HCT116 (cell line): Measurements from ENCODE around the gene IL22RA2. TPM values are rescaled to one million over a fixed set of nuclear protein-coding genes. Genes with fewer than 3 reads are reported as not detected.

ENCODE experiments used
- ATAC-seq: fragments of 200-7000 bp; cut with Tn5 transposase; 2 replicates; pipeline ENCODE4 v1.9.1; 2020; ENCODE audit warnings: mild to moderate bottlenecking, moderate library complexity
- BruUV-seq: library from RNA; stranded (reverse); fragments of 400-500 nt; replicated peaks from 2 replicates; lab custom pipeline; 2021; lab: Mats Ljungman, UMichigan
- CTCF ChIA-PET: fragments of 300-600 bp; sonication (Branson Sonifier 250); formaldehyde crosslinking; loops from one replicate; lab custom pipeline; 2021; ENCODE audit warnings: antibody characterized with exemption; lab: Charles Lee
- POLR2A ChIA-PET: fragments of 300-600, 350-600 bp; sonication (Branson Sonifier 250); formaldehyde crosslinking; loops from one replicate; lab custom pipeline; 2021; ENCODE audit warnings: antibody characterized with exemption; lab: Charles Lee
- RAD21 ChIA-PET, 2 experiments: fragments of 300-600 bp; sonication (Branson Sonifier 250); formaldehyde crosslinking; loops; one replicate each; lab custom pipeline; 2023; ENCODE audit warnings: low total read pairs in 2 of 2; ENCODE audit not compliant: uncharacterized antibody in 2 of 2, unreplicated experiment in 2 of 2, low non-redundant PET in 1 of 2; lab: Charles Lee
- DNase-seq: peaks from one replicate; pipeline ENCODE4 v3.0.0-alpha.2; 2010; ENCODE audit warnings: low read depth, low spot score
- H2AFZ ChIP-seq: fragments of 200-600 bp; shearing (Covaris generic), sonication (generic); 2 replicates; pipeline ENCODE4 v1.6.1; 2017; ENCODE audit warnings: low read depth, mixed run types, mixed read lengths, antibody characterized with exemption, low read length; ENCODE audit not compliant: poor library complexity, severe bottlenecking
- H3K27ac ChIP-seq: 2 replicates; pipeline ENCODE4 v1.5.1; 2012; ENCODE audit warnings: low read depth, low read length
- H3K27me3 ChIP-seq: fragments of 200-600 bp; sonication (generic); 2 replicates; pipeline ENCODE4 v1.6.1; 2016; ENCODE audit warnings: mixed run types, low read length, mixed read lengths; ENCODE audit not compliant: insufficient read depth
- H3K36me3 ChIP-seq, 2 experiments: fragments of 200-500 bp in 1 of 2; fragments of 200-600 bp in 1 of 2; sonication (Bioruptor generic) in 1 of 2; sonication (generic) in 1 of 2; 2 replicates each; pipeline versions ENCODE4 v1.5.1 to v1.6.1; 2014 to 2016; ENCODE audit warnings: low read length in 2 of 2, inconsistent platforms in 1 of 2, mixed read lengths in 1 of 2, mixed run types in 1 of 2; ENCODE audit not compliant: insufficient read depth in 2 of 2, control insufficient read depth in 1 of 2
- H3K4me1 ChIP-seq, 2 experiments: fragments of 200-600 bp in 1 of 2; sonication (generic) in 1 of 2; 2 replicates each; pipeline versions ENCODE4 v1.5.1 to v1.6.1; 2012 to 2017; ENCODE audit warnings: low read length in 2 of 2, inconsistent platforms in 1 of 2, mild to moderate bottlenecking in 1 of 2, mixed read lengths in 1 of 2, mixed run types in 1 of 2, moderate library complexity in 1 of 2; ENCODE audit not compliant: insufficient read depth in 2 of 2, control insufficient read depth in 1 of 2
- H3K4me2 ChIP-seq: fragments of 200-600 bp; sonication (generic); 2 replicates; pipeline ENCODE4 v1.6.1; 2017; ENCODE audit warnings: mixed run types, low read length, mixed read lengths
- H3K4me3 ChIP-seq, 2 experiments: fragments of 200-600 bp in 1 of 2; sonication (generic) in 1 of 2; replicated peaks in 1 of 2; 2 replicates each; pipeline ENCODE4 v1.5.1; 2011 to 2016; ENCODE audit warnings: low read length in 2 of 2, control low read depth in 1 of 2, low read depth in 1 of 2, mild to moderate bottlenecking in 1 of 2, mixed read lengths in 1 of 2, mixed run types in 1 of 2
- H3K79me2 ChIP-seq: fragments of 200-600 bp; sonication (generic); 2 replicates; pipeline ENCODE4 v1.6.1; 2017; ENCODE audit warnings: mild to moderate bottlenecking, mixed run types, low read length, moderate library complexity, mixed read lengths; ENCODE audit not compliant: insufficient read depth
- H3K9ac ChIP-seq: fragments of 200-600 bp; sonication (generic); 2 replicates; pipeline ENCODE4 v1.6.1; 2016; ENCODE audit warnings: low read length, mixed read lengths
- H3K9me2 ChIP-seq: fragments of 200-600 bp; sonication (generic), shearing (Covaris generic); 2 replicates; pipeline ENCODE4 v1.6.1; 2017; ENCODE audit warnings: mixed run types, mild to moderate bottlenecking, moderate library complexity; ENCODE audit not compliant: insufficient read depth
- H3K9me3 ChIP-seq, 2 experiments: fragments of 200-500 bp in 1 of 2; fragments of 200-600 bp in 1 of 2; sonication (Bioruptor generic) in 1 of 2; sonication (generic) in 1 of 2; 2 replicates each; pipeline ENCODE4 v1.6.1; 2014 to 2017; ENCODE audit warnings: low read length in 2 of 2, mixed read lengths in 2 of 2, inconsistent platforms in 1 of 2, low read depth in 1 of 2, mild to moderate bottlenecking in 1 of 2, mixed run types in 1 of 2, moderate library complexity in 1 of 2; ENCODE audit not compliant: control insufficient read depth in 1 of 2, insufficient read depth in 1 of 2
- H4K20me1 ChIP-seq: fragments of 200-600 bp; sonication (generic), shearing (Covaris generic); 2 replicates; pipeline ENCODE4 v1.6.1; 2017; ENCODE audit warnings: mixed run types, mild to moderate bottlenecking, moderate library complexity; ENCODE audit not compliant: insufficient read depth
- CBX3 ChIP-seq: IDR thresholded peaks from 2 replicates; pipeline ENCODE4 v1.6.1; 2012; ENCODE audit warnings: low read depth
- CEBPB ChIP-seq: IDR thresholded peaks from 2 replicates; pipeline ENCODE4 v1.6.1; 2012; ENCODE audit warnings: low read depth
- EGR1 ChIP-seq: IDR thresholded peaks from 2 replicates; pipeline ENCODE4 v1.6.1; 2012; ENCODE audit warnings: low read depth
- ELF1 ChIP-seq: IDR thresholded peaks from 2 replicates; pipeline ENCODE4 v1.6.1; 2012; ENCODE audit warnings: low read depth, borderline replicate concordance
- EZH2phosphoT487 ChIP-seq: fragments of 200-600 bp; IDR thresholded peaks from 2 replicates; pipeline ENCODE4 v1.6.1; 2018; ENCODE audit warnings: antibody characterized with exemption, borderline replicate concordance
- FOSL1 ChIP-seq: IDR thresholded peaks from 2 replicates; pipeline ENCODE4 v1.6.1; 2012; ENCODE audit warnings: low read depth
- JUND ChIP-seq: IDR thresholded peaks from 2 replicates; pipeline ENCODE4 v1.6.1; 2012
- POLR2AphosphoS5 ChIP-seq: IDR thresholded peaks from 2 replicates; pipeline ENCODE4 v1.6.1; 2011; ENCODE audit warnings: mild to moderate bottlenecking, low read depth, low read length, moderate library complexity
- SIN3A ChIP-seq: IDR thresholded peaks from 2 replicates; pipeline ENCODE4 v1.6.1; 2012; ENCODE audit warnings: low read depth
- SP1 ChIP-seq: IDR thresholded peaks from 2 replicates; pipeline ENCODE4 v1.6.1; 2012; ENCODE audit warnings: low read depth
- SRF ChIP-seq: IDR thresholded peaks from 2 replicates; pipeline ENCODE4 v1.6.1; 2012; ENCODE audit warnings: low read depth
- TCF7L2 ChIP-seq: IDR thresholded peaks from 2 replicates; pipeline ENCODE4 v1.7.0; 2011; ENCODE audit warnings: borderline replicate concordance, inconsistent platforms; ENCODE audit not compliant: insufficient read depth, insufficient read length; ENCODE audit errors: extremely low read depth
- YY1 ChIP-seq: IDR thresholded peaks from 2 replicates; pipeline ENCODE4 v1.6.1; 2011; ENCODE audit warnings: low read length, low read depth, moderate library complexity, mild to moderate bottlenecking; ENCODE audit not compliant: insufficient replicate concordance; ENCODE audit errors: extremely low read depth
- ZFX ChIP-seq: fragments of 450-650 bp; IDR thresholded peaks from 2 replicates; pipeline ENCODE4 v1.6.1; 2017
- ZNF274 ChIP-seq: fragments of 200-500 bp; sonication (Bioruptor generic); IDR thresholded peaks from 2 replicates; pipeline ENCODE4 v1.6.1; 2014; ENCODE audit warnings: mild to moderate bottlenecking, low read depth, low read length, inconsistent platforms
- intact Hi-C: fragments of 100-400 bp; cut with micrococcal nuclease; formaldehyde crosslinking; loops from 2 replicates; pipeline ENCODE4 v1.10.0; 2022
- total RNA-seq: library from RNA; stranded (reverse); gene quantifications from one replicate; pipeline ENCODE4 v1.2.1, GENCODE V29; 2021; ENCODE audit not compliant: unreplicated experiment
- TF ChIP-seq, protein P1 (sequence below): IDR thresholded peaks from 2 replicates; pipeline ENCODE4 v1.6.1; 2012
- TF ChIP-seq, protein P2 (sequence below): IDR thresholded peaks from 2 replicates; pipeline ENCODE4 v1.6.1; 2012
- TF ChIP-seq, protein P3 (sequence below): IDR thresholded peaks from 2 replicates; pipeline ENCODE4 v1.6.1; 2012; ENCODE audit warnings: low read depth
- TF ChIP-seq, protein P4 (sequence below): IDR thresholded peaks from 2 replicates; pipeline ENCODE4 v1.6.1; 2011; ENCODE audit warnings: mild to moderate bottlenecking, low read length, moderate library complexity; ENCODE audit not compliant: insufficient replicate concordance; ENCODE audit errors: extremely low read depth
- TF ChIP-seq, protein P5 (sequence below), 3 experiments: fragments of 200-600 bp in 1 of 3; sonication (generic) in 1 of 3; IDR thresholded peaks in 2 of 3; conservative IDR thresholded peaks in 1 of 3; 2 replicates each; pipeline ENCODE4 v1.5.1; 2012 to 2017; ENCODE audit warnings: low read depth in 2 of 3, low read length in 2 of 3, antibody characterized with exemption in 1 of 3, borderline replicate concordance in 1 of 3, control low read depth in 1 of 3, mild to moderate bottlenecking in 1 of 3, mixed read lengths in 1 of 3, mixed run types in 1 of 3, moderate library complexity in 1 of 3; ENCODE audit not compliant: insufficient read depth in 1 of 3

IL22RA2 gene
- total RNA-seq, 1 experiment from 2014 or later: not detected

DNA sequence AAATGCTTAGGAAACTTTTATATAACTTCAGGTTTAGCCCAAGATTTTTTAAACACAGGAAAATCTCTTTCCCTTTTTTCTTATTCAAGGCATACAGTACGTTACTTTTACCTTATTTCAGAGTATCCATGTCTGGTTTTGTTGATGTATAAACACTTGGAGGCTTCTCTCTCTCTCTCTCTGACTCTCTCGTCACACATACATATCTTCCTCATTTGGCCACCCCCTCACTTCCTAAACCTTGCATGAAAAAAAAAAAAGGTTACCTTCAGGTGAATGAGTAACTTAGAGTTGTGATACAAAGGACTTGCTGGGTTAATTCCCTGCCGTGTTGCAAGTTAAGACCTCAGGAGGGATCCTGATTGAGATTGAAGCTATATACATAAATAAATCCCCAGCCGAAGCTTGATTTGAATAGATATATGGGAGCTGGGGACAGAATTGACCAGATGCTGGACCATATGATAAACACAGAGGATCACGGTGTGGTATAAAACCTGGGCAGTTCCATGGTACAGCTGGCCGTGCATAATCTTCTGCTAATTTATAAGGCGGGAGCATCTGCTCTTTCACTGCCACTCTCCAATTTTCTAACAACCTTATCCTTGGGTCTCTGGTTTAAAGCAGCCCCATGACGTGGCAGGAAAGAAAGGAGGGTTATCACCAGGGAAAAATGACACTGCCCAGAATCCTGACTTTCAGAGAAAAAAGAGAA, 73.6 kb downstream of the IL22RA2 start:
- POLR2A ChIA-PET: no interaction called here
- Histone ChIP-seq H2AFZ (no peak overlapping the region), H3K27ac (no peak overlapping the region), H3K27me3 (no peaks in the 10 kb centered on the region), H3K36me3 (no peaks in the 10 kb centered on the region), H3K9me2 (no peaks in the 10 kb centered on the region), H4K20me1 (no peaks in the 10 kb centered on the region), H3K9me3 (no peaks in the 10 kb centered on the region), H3K9ac (no peak overlapping the region), H3K4me2 (no peak overlapping the region), H3K4me3 (no peak overlapping the region), H3K4me1 (no peaks in the 10 kb centered on the region), H3K79me2 (no peaks in the 10 kb centered on the region)
- DNase-seq (no peak), ATAC-seq (no peak)
- CTCF ChIA-PET: no interaction called here
- RAD21 ChIA-PET: no interaction called here
- intact Hi-C loops: loop anchor here (10.0 kb wide), 1 partner anchor 875 kb away; no protein-coding TSS in a partner anchor
- TF ChIP-seq, protein P1, sequence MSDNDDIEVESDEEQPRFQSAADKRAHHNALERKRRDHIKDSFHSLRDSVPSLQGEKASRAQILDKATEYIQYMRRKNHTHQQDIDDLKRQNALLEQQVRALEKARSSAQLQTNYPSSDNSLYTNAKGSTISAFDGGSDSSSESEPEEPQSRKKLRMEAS: no peak
- TF ChIP-seq SIN3A (no peak), JUND (no peak), YY1 (no peak), EZH2phosphoT487 (no peak), TCF7L2 (no peak), ELF1 (no peak), FOSL1 (no peak), EGR1 (no peak), SP1 (no peak), CEBPB (no peak), ZFX (no peak), SRF (no peak), POLR2AphosphoS5 (no peak), CBX3 (no peak), ZNF274 (no peak)
- TF ChIP-seq, protein P2, sequence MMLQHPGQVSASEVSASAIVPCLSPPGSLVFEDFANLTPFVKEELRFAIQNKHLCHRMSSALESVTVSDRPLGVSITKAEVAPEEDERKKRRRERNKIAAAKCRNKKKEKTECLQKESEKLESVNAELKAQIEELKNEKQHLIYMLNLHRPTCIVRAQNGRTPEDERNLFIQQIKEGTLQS: no peak
- TF ChIP-seq, protein P3, sequence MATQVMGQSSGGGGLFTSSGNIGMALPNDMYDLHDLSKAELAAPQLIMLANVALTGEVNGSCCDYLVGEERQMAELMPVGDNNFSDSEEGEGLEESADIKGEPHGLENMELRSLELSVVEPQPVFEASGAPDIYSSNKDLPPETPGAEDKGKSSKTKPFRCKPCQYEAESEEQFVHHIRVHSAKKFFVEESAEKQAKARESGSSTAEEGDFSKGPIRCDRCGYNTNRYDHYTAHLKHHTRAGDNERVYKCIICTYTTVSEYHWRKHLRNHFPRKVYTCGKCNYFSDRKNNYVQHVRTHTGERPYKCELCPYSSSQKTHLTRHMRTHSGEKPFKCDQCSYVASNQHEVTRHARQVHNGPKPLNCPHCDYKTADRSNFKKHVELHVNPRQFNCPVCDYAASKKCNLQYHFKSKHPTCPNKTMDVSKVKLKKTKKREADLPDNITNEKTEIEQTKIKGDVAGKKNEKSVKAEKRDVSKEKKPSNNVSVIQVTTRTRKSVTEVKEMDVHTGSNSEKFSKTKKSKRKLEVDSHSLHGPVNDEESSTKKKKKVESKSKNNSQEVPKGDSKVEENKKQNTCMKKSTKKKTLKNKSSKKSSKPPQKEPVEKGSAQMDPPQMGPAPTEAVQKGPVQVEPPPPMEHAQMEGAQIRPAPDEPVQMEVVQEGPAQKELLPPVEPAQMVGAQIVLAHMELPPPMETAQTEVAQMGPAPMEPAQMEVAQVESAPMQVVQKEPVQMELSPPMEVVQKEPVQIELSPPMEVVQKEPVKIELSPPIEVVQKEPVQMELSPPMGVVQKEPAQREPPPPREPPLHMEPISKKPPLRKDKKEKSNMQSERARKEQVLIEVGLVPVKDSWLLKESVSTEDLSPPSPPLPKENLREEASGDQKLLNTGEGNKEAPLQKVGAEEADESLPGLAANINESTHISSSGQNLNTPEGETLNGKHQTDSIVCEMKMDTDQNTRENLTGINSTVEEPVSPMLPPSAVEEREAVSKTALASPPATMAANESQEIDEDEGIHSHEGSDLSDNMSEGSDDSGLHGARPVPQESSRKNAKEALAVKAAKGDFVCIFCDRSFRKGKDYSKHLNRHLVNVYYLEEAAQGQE: no peak
- TF ChIP-seq, protein P4, sequence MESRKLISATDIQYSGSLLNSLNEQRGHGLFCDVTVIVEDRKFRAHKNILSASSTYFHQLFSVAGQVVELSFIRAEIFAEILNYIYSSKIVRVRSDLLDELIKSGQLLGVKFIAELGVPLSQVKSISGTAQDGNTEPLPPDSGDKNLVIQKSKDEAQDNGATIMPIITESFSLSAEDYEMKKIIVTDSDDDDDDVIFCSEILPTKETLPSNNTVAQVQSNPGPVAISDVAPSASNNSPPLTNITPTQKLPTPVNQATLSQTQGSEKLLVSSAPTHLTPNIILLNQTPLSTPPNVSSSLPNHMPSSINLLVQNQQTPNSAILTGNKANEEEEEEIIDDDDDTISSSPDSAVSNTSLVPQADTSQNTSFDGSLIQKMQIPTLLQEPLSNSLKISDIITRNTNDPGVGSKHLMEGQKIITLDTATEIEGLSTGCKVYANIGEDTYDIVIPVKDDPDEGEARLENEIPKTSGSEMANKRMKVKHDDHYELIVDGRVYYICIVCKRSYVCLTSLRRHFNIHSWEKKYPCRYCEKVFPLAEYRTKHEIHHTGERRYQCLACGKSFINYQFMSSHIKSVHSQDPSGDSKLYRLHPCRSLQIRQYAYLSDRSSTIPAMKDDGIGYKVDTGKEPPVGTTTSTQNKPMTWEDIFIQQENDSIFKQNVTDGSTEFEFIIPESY: no peak
- TF ChIP-seq, protein P5, sequence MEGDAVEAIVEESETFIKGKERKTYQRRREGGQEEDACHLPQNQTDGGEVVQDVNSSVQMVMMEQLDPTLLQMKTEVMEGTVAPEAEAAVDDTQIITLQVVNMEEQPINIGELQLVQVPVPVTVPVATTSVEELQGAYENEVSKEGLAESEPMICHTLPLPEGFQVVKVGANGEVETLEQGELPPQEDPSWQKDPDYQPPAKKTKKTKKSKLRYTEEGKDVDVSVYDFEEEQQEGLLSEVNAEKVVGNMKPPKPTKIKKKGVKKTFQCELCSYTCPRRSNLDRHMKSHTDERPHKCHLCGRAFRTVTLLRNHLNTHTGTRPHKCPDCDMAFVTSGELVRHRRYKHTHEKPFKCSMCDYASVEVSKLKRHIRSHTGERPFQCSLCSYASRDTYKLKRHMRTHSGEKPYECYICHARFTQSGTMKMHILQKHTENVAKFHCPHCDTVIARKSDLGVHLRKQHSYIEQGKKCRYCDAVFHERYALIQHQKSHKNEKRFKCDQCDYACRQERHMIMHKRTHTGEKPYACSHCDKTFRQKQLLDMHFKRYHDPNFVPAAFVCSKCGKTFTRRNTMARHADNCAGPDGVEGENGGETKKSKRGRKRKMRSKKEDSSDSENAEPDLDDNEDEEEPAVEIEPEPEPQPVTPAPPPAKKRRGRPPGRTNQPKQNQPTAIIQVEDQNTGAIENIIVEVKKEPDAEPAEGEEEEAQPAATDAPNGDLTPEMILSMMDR (IDR thresholded peaks at IDR 0.05 in 2 of 3, conservative IDR thresholded peaks at IDR 0.05 in 1 of 3; ENCODE audit: borderline replicate concordance in 1 of 3, insufficient read depth in 1 of 3, low read depth in 2 of 3, low read length in 2 of 3): no peak
- BruUV-seq: no TSS peak
